ENCODE results near the gene ADAMTS15. TPM values are rescaled to one million over a fixed set of nuclear protein-coding genes. Genes with fewer than 3 reads are reported as not detected.

ADAMTS15 gene
- total RNA-seq, 4 donors from 2014 or later, result 6.6 to 11.4 (median 10.3) TPM

GRCh38 chr11:130520271-130520671 lies 71.8 kb downstream of the ADAMTS15 start:
- Histone ChIP-seq H3K27me3 (no peaks in the 10 kb centered on the region), H3K9me3 (no peaks in the 10 kb centered on the region), H3K36me3 (no peaks in the 10 kb centered on the region), H3K4me1 (peaks cover 28 to 39% (median 37%) of the 10 kb centered on the region in 4 donors), H3K4me3 (no peak overlapping the region), H3K27ac (replicated peaks in 1 of 4) (peak overlapping the region; percentile 19 to 48 (median 34))
- WGBS, result 50% methylated on average over 4 of the region's 7 CpGs
- DNase-seq (ENCODE audit: extremely low spot score), result peak; percentile 90
- TF ChIP-seq CTCF (IDR thresholded peaks at IDR 0.05) (no peak), POLR2A (IDR thresholded peaks at IDR 0.05; ENCODE audit: low read depth) (no peak), POLR2AphosphoS5 (IDR thresholded peaks at IDR 0.05) (no peak), EP300 (IDR thresholded peaks at IDR 0.05) (no peak)
- intact Hi-C loops (cut with DNase I), result no loop called here

- no peak for TF ChIP-seq POLR2A (IDR thresholded peaks at IDR 0.05; ENCODE audit: low read depth)
- TF ChIP-seq POLR2AphosphoS5 (IDR thresholded peaks at IDR 0.05), result peak; percentile 72 to 82
- peak; percentile 1 for TF ChIP-seq EP300 (IDR thresholded peaks at IDR 0.05)
- Histone ChIP-seq H3K9me3 (no peaks in the 10 kb centered on the region), H3K36me3 (no peaks in the 10 kb centered on the region), H3K27me3 (no peaks in the 10 kb centered on the region), H3K4me1 (peaks cover 25 to 42% (median 29%) of the 10 kb centered on the region in 4 donors), H3K27ac (replicated peaks in 1 of 4) (peak overlapping the region; percentile 76 to 82 (median 78)), H3K4me3 (no peak overlapping the region)
- peak; percentile 96 for DNase-seq (ENCODE audit: extremely low spot score)
- WGBS, result 65% methylated on average over 9 of the region's 9 CpGs
- intact Hi-C loops (cut with DNase I), result no loop called here
Measured at GRCh38 chr11:130522284-130522961, 74.0 kb downstream of the ADAMTS15 start.

DNA sequence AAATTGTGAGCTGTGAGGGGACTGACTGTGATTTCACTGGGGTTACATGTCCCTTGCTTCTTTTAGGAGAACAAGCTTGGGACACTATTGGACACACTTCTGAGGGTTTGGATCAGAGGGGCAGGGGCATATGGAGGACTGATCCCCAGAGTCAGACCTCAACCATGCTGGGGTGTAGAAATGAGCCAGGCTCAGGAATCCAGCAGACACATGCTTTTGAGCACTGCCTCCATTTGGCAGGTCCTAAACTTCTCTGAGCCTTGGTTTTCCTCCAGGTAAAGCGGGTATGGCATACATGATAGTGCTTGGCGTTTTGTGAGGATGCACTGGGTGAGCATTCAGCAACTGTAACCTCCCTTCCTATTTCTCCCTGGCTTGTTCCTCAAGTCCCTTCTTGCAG lies 74.7 kb downstream of the ADAMTS15 start:
- intact Hi-C loops (cut with DNase I), result no loop called here
- 86% methylated on average over 2 of the region's 2 CpGs for whole genome bisulfite sequencing
- peak overlapping the region; percentile 76 to 82 (median 78) for H3K27ac ChIP-seq (replicated peaks in 1 of 4)
- no peak overlapping the region for H3K4me3 ChIP-seq
- H3K4me1 ChIP-seq, result peaks cover 25 to 49% (median 29%) of the 10 kb centered on the region in 4 donors
- H3K27me3 ChIP-seq, result no peaks in the 10 kb centered on the region
- TF ChIP-seq EP300 (IDR thresholded peaks at IDR 0.05) (no peak), CTCF (IDR thresholded peaks at IDR 0.05) (no peak), POLR2A (IDR thresholded peaks at IDR 0.05; ENCODE audit: low read depth) (no peak), POLR2AphosphoS5 (IDR thresholded peaks at IDR 0.05) (no peak)
- peak; percentile 85 for DNase-seq (ENCODE audit: extremely low spot score)
- no peaks in the 10 kb centered on the region for H3K9me3 ChIP-seq
- no peaks in the 10 kb centered on the region for H3K36me3 ChIP-seq

DNA sequence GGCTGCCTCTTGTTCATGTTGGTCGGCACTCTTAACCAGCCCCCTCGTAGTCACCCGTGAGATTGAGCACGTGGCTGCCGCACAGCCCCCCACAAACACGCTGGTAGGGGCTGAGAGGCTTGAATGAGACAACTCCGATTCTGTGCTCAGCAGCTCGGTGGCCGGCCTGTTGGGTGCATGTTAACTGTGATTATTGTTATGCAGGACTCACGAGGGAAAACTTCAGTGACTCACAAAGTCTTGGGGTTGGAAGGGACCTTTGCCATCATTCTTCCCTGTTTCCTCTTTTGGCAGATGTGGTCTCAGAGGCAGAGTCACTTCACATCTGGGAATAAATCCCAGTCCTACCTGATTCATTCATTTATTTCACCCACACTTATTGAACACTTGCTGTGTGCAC lies 75.2 kb downstream of the ADAMTS15 start:
- Histone ChIP-seq H3K27me3 (no peaks in the 10 kb centered on the region), H3K27ac (replicated peaks in 1 of 4) (peak overlapping the region; percentile 76 to 82 (median 78)), H3K9me3 (no peaks in the 10 kb centered on the region), H3K36me3 (no peaks in the 10 kb centered on the region), H3K4me3 (no peak overlapping the region), H3K4me1 (peaks cover 25 to 54% (median 29%) of the 10 kb centered on the region in 4 donors)
- TF ChIP-seq CTCF (IDR thresholded peaks at IDR 0.05) (no peak), EP300 (IDR thresholded peaks at IDR 0.05) (no peak), POLR2A (IDR thresholded peaks at IDR 0.05; ENCODE audit: low read depth) (no peak), POLR2AphosphoS5 (IDR thresholded peaks at IDR 0.05) (peak in 1 of 2 donors; percentile 27)
- DNase-seq (ENCODE audit: extremely low spot score), result peak; percentile 91
- intact Hi-C loops (cut with DNase I), result no loop called here
- WGBS, result 75% methylated on average over 8 of the region's 10 CpGs

- peaks cover 25 to 58% (median 29%) of the 10 kb centered on the region in 4 donors for H3K4me1 ChIP-seq
- H3K27ac ChIP-seq (replicated peaks in 1 of 4), result peak overlapping the region in 2 of 4 donors; percentile 76 to 80
- no peak for DNase-seq (ENCODE audit: extremely low spot score)
- TF ChIP-seq CTCF (IDR thresholded peaks at IDR 0.05), result no peak
- WGBS, result 91% methylated on average over 8 of the region's 8 CpGs
- no peaks in the 10 kb centered on the region for H3K9me3 ChIP-seq
- H3K27me3 ChIP-seq, result no peaks in the 10 kb centered on the region
- intact Hi-C loops (cut with DNase I), result no loop called here
- no peak overlapping the region for H3K4me3 ChIP-seq
- H3K36me3 ChIP-seq, result no peaks in the 10 kb centered on the region
Measured at GRCh38 chr11:130524132-130524790, 75.8 kb downstream of the ADAMTS15 start.
